ENCODE data around the gene GFM1.
"Not testable (repeated sequence)": the region's sequence is repeated elsewhere in the genome, so short reads cannot be mapped to it uniquely, and the experiment has no call there.

GFM1 gene

DNA sequence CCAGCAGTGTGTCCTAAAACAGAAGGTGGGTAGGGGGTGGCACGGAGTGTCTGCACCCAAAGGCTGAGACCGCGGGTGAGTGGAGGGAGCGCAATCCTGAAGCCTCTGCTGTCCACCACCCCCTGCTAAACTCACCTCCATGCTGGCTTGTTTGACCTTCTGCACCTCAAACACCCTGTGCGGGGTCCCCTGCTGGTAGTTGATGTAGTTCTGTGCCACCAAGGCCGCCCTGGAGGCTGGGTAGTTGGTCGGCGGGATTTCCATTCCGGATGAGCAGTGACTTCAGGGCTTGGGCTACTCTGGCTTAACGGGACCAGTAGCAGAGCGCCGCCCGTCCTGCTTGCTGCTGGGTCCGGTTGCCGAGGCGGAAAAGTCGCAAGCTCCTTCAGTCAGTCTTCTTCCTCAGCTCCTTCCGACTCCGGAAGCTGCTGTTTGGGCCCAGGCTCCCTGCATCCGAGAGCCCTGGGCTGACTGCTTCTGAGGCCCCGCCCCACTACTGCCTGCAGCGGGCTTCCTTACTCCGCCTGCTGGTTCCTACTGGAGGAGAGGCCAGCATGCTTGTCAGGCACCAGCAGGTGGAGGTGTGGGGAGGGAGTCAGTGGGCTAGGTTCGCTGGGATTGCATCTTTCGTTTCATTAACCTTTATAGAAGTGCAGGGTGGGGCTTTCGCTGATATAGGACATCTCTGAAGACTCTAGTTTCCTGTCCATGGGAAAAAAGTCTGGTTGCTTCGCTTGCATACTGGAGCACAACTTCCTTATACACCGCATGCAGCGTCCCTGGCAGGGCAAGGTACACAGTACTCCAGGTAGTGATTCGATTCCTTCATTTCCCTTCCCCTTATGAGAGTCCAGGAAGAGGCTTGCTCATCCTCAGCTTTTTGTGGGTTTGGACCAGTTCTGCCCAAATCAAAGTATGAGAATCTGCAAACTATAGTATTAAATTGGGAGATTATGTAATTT, 28.2 kb downstream of the GFM1 start, which contains the start of gene LXN:
Gene LXN (minus strand): TSS at position 434 of the 962 bp plus-strand sequence. CDS start 170 bp downstream, at position 264.
- in situ Hi-C loops (cut with MboI; ENCODE audit: low sequenced_read_pairs) = no loop called here

DNA sequence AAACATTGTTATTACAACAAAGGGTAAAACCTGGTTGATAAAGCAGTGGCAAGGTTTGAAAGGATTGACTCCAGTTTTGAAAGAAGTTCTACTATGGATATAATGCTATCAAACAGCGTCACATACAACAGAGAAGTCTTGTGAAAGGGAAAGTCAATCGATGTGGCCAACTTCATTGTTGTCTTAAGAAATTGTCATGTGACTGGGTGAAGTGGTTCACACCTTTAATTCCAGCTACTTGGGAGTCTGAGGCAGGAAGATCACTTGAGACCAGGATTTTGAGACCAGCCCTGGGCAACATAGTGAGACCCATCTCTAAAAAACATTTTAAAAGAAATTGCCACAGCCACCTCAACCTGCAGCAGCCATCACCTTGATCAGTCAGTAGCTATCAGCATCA, 34.4 kb downstream of the GFM1 start:
- in situ Hi-C loops (cut with MboI; ENCODE audit: low sequenced_read_pairs) = no loop called here

GRCh38 chr3:158679547-158680000, 35.2 kb downstream of the GFM1 start:
- in situ Hi-C loops (cut with MboI; ENCODE audit: low sequenced_read_pairs) = no loop called here

GRCh38 chr3:158680861-158681260, 36.5 kb downstream of the GFM1 start:
- in situ Hi-C loops (cut with MboI; ENCODE audit: low sequenced_read_pairs) = no loop called here

DNA sequence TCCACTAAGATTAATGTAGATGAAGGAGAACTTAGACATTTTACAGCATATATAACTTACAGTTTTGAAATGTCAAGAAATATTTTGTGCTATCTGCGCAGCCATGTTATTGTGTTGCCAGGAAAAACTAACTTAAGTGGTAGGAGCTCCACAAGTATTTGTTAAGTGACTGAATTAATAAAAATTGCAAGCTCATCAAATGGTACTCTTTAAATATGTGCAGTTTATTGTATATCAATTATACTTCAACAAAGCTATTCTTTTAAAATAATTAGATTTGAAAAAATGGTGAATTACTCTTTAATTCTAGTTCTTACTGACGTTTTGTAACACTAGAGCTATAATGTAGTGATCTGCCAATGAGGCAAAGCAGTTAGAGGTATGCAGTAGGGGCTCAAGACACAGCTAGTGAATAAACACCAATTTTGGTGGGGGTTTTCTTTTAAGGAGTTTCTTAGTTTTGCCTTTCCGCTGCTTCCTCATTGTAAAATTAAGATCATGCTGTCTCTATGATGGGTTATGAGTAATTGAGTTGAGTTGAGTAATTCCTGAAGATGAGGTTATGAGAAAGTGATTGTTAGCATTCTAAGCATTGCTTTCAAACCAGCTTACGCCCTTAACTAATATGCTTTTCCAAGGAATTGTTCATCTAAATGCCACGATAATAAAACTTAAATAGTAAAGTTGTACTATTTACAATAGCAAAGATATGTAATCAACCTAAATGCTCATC, 39.1 kb downstream of the GFM1 start:
- in situ Hi-C loops (cut with MboI; ENCODE audit: low sequenced_read_pairs) = no loop called here

GRCh38 chr3:158685159-158685558, 40.8 kb downstream of the GFM1 start:
- in situ Hi-C loops (cut with MboI; ENCODE audit: low sequenced_read_pairs) = no loop called here

GRCh38 chr3:158693866-158694456, 49.6 kb downstream of the GFM1 start:
- in situ Hi-C loops (cut with MboI; ENCODE audit: low sequenced_read_pairs) = not testable (repeated sequence)

DNA sequence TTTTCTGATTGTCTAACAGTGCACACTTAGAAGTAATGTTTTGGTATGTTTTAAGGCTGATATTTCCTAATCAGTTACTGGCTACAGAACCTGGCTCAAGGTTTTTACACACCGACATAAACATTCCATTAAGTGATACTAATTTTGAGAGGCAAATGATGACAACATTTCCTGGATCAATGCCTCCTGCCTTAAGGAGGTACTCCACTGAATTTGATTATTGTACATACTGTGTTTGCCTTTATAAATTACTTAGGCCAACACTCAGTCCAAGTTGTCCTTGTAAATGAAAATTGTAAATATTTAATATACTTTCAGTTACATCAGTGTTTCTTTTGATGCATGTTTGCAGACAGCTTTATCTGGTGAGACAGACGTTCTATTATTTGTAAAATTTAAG, 52.3 kb downstream of the GFM1 start:
- in situ Hi-C loops (cut with MboI; ENCODE audit: low sequenced_read_pairs) = no loop called here

DNA sequence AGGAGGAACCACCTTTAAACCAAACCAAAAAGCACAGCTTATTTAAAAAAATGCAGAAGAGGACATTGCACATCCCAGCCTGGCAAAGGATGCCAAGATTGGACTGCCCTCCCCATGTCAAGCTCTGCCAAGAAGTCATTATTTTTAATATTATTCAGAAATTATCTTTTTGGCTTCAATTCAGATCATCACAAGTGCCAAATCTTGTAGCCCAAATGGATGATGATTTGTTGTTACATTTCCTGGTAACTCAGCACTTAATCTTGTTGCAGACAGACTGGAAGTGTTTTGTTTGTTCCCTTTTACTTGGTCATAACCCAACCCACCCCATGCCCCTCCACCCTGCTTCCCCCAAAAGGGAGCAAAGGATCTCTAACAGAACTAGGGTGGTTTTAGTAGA, 56.2 kb downstream of the GFM1 start:
- in situ Hi-C loops (cut with MboI; ENCODE audit: low sequenced_read_pairs) = no loop called here

DNA sequence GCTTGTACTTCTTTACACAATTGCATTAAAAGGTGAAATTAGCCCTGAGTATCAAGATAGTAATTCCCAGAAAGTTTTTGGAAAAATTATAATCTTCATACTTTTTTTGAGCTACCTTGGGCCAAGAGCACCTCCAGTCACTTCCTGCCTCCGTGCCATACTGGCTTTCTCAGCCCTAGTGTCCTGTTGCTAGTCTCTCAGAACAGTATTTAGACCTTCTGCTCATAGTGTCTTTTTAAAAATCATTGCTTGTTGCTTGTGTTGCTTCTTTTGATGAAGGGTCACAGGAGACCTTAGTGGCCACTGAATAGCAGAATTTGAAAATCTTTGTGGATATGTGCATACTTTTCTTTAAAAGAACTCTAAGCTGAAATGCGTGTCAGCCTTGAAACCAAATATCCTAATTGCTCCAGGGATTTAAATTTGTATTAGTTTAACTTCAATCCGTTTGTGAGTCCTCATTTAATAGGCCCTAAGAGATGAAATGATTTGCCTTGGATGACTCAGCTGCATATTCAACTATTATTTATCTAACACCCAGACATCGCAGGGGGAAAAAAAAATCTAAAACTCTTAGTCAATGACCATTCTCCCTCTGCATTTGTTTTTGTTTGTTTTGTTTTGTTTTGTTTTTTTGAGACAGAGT, 57.2 kb downstream of the GFM1 start:
- in situ Hi-C loops (cut with MboI; ENCODE audit: low sequenced_read_pairs) = no loop called here

DNA sequence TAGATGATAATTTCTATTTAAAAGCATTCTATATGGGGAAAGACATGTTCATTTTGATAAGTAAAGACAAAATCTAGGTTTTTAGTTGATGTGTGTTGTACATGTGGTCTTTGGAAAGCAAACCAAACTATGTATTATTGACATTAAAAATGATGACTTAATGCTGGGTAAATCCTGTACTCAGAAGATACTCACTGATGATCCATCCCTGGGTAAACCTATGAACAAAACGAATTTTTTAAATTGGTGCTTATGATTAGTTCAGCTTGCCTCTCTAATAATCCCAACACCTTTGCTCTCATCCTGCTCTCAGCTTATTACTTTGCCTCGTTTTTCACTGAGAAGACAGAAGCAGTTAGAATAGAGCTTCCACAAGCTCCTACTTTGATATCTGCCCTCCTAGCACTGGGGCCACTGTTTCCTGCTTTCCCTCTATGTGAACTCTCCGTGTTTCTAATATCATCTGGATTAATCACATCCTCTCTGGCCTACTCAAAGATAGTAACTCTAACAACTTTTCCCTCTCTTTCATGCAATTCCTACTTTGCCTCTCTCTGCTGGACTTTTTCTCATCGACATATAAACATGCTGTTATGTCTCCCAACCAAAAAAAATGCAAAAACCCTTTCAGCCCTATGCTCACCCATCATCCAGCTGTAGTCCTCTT, 58.6 kb downstream of the GFM1 start:
- in situ Hi-C loops (cut with MboI; ENCODE audit: low sequenced_read_pairs) = no loop called here

DNA sequence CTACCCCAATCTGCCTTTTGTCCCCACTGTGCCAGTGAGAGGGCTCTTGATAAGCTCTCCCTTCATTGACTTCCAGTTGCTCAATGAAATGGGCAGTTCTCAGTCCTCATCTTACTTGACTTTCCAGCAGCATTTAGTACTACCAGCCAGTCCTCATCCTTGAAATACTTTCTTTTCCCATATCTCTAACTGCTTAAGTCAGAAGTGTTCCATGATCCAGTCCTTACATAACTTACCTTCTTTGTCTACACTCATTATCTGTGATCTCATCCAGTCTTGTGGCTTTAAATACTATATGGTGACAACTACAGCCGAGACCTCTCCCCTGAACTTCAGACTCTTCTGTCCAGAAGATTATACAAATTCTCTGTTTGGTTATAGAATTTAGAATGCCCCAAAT, 59.2 kb downstream of the GFM1 start:
- in situ Hi-C loops (cut with MboI; ENCODE audit: low sequenced_read_pairs) = no loop called here

- in situ Hi-C loops (cut with MboI; ENCODE audit: low sequenced_read_pairs) = no loop called here
Observed at GRCh38 chr3:158709666-158710083, 65.3 kb downstream of the GFM1 start.

DNA sequence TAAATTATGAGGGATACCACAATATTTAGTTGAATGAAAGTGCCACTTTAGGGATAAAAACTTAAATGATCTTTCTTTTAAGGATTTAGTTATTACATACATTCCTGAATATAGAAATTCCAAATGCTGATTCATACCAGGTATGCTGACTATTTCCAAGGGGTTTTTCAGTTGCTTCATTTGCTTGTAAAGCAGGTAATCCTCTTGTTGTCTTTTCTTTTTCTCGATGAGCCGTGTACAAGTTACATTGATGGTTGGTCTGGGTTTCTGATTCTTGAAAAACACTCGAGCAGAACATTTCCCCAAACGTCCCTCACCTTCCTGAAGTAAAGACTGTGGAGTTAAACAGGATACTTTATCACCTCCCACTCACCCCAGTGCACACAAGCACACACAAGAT, 66.3 kb downstream of the GFM1 start:
- in situ Hi-C loops (cut with MboI; ENCODE audit: low sequenced_read_pairs) = no loop called here

- in situ Hi-C loops (cut with MboI; ENCODE audit: low sequenced_read_pairs) = no loop called here
Observed at GRCh38 chr3:158711886-158712285, 67.6 kb downstream of the GFM1 start.

DNA sequence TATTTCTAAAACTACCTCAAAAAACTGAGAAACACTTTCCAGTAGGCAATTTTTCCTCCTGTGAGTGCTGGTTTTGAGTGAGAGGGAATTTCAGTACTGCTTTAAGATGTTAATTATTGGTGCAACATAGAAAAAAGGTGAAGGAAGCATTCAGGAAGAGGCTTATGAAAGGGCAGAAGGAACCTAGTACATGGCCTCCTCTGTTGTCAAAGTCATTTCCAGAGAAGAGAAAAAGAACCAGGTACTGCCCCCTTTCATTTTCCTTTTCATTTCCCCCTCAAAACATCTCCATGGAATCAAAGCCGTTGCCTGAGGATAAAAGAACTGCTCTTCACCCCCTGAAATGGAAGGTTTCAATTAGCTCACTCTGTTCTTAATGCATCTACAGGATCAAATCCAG, 68.1 kb downstream of the GFM1 start:
- in situ Hi-C loops (cut with MboI; ENCODE audit: low sequenced_read_pairs) = no loop called here

DNA sequence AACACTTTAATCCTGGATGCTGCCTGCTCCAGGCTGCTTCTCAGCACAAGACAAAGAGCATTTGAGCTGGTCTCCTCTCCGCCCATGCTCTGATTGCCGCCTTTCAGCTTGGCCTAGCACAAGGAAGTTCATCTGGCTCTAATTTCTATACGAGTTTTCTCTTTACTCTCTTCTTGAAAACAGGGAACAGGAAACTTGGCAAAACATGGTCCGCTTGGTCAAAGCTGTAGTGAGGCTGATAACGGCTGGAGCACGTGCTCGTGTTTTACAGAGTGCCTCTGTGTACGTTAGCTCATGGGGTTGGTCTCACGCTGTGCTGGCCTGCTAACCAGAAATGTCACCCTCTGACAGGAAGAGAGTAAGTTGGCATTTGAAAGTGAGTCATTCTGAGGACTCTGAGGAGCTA, 68.8 kb downstream of the GFM1 start:
- in situ Hi-C loops (cut with MboI; ENCODE audit: low sequenced_read_pairs) = no loop called here

- in situ Hi-C loops (cut with MboI; ENCODE audit: low sequenced_read_pairs) = no loop called here
Observed at GRCh38 chr3:158717576-158717975, 73.2 kb downstream of the GFM1 start.

- in situ Hi-C loops (cut with MboI; ENCODE audit: low sequenced_read_pairs) = no loop called here
Observed at GRCh38 chr3:158718490-158719170, 74.3 kb downstream of the GFM1 start.

- in situ Hi-C loops (cut with MboI; ENCODE audit: low sequenced_read_pairs) = no loop called here
Observed at GRCh38 chr3:158722108-158722507, 77.8 kb downstream of the GFM1 start.

Data from HL-60/S4 treated with retinoic acid at 250 ng/mL for 4 days and 3 days (cell line).